ENCODE results near the gene CENPM. TPM values are rescaled to one million over a fixed set of nuclear protein-coding genes. Genes with fewer than 3 reads are reported as not detected.

Gene CENPM
- total and polyA plus RNA-seq, 2 experiments from 2014 or later = 6.7 to 14.9 TPM

DNA sequence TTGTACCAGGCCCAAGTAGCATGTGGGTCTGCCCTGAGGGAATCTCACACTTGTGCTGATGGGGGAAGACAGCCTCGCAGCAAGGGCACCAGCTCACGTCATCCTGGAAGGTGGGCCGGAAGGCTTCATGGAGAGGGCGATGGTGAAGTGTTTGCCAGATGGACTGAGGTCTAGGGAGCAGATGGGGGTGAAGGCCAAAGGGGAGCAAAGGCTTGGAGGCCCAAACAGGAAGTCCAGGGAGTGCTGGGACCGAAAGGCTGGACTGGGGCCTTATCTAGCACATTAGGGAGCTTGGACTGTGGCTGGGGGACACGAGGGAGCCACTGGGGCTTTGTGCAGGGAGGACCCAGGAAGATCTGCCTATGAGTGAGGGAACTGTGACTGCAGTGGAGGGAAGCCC, 19.1 kb downstream of the CENPM start:
- Histone ChIP-seq H3K79me2 (no peaks in the 10 kb centered on the region), H3K9me2 (replicated peaks; ENCODE audit: insufficient read depth) (no peaks in the 10 kb centered on the region), H3K27me3 (peaks cover 26% of the 10 kb centered on the region), H3K4me2 (no peak overlapping the region), H4K20me1 (ENCODE audit: insufficient read depth, poor library complexity, severe bottlenecking) (no peaks in the 10 kb centered on the region), H3K36me3 (replicated peaks; ENCODE audit: insufficient read depth, low read depth) (no peaks in the 10 kb centered on the region), H3K27ac (no peak overlapping the region), H3K4me3 (no peak overlapping the region), H3K9me3 (ENCODE audit: low read depth) (no peaks in the 10 kb centered on the region), H3K4me1 (ENCODE audit: insufficient read depth) (peaks cover 10% of the 10 kb centered on the region), H2AFZ (no peak overlapping the region)
- no peak for TF ChIP-seq EZH2phosphoT487 (IDR thresholded peaks at IDR 0.05; ENCODE audit: low read depth, severe bottlenecking, unreplicated experiment)
- no peak for TF ChIP-seq CTCF (IDR thresholded peaks at IDR 0.05; ENCODE audit: poor library complexity)
- TF ChIP-seq EZH2 (IDR thresholded peaks at IDR 0.05; ENCODE audit: borderline replicate concordance) = no peak
- 72% methylated on average over 6 of the region's 6 CpGs for WGBS (ENCODE audit: low lambda C conversion rate, missing lambda C conversion rate)
- DNase-seq (ENCODE audit: low spot score) = no peak

DNA sequence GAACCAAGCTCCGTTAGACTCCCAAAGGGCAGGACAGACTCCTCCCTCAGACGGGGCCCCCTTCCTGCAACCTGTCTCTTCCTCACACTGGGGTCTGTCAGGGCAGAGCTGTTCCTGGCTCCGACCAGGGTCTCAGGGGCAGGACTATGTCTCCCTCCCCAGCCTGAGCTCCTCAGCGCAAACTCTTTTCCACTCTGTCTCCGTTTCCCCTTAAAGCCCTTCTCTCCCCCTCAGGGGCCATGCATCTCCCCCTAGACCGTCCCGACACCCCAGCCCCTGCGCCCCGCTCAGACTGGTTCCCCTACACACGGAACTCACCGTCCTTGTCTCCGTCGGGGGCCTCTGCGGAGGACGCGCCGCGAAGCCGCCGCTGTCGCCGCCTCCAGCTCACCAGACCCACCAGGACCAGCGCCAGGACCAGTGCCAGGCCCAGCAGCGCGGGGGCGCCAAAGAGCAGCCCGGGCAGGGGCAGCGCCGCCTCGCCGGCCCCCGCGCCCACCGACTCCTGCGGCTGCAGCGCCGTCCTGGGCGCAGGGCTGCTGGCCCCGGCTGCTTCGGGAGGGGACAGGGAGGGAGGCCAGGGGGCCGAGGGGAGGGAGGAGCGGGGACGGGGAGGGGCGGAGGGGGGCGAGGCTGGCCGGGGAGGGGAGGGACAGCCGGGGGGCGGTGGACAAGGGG, 21.0 kb downstream of the CENPM start:
- Histone ChIP-seq H3K79me2 (no peaks in the 10 kb centered on the region), H3K27ac (no peak overlapping the region), H3K4me1 (ENCODE audit: insufficient read depth) (peaks cover 10% of the 10 kb centered on the region), H2AFZ (peak overlapping the region; percentile 63), H3K4me2 (peak overlapping the region; percentile 94), H3K4me3 (peak overlapping the region; percentile 29), H4K20me1 (ENCODE audit: insufficient read depth, poor library complexity, severe bottlenecking) (no peaks in the 10 kb centered on the region), H3K9me2 (replicated peaks; ENCODE audit: insufficient read depth) (no peaks in the 10 kb centered on the region), H3K36me3 (replicated peaks; ENCODE audit: insufficient read depth, low read depth) (no peaks in the 10 kb centered on the region), H3K9me3 (ENCODE audit: low read depth) (no peaks in the 10 kb centered on the region), H3K27me3 (peaks cover 26% of the 10 kb centered on the region)
- 7% methylated on average over 28 of the region's 48 CpGs for WGBS (ENCODE audit: low lambda C conversion rate, missing lambda C conversion rate)
- TF ChIP-seq CTCF (IDR thresholded peaks at IDR 0.05; ENCODE audit: poor library complexity) (peak; percentile 63), EZH2phosphoT487 (IDR thresholded peaks at IDR 0.05; ENCODE audit: low read depth, severe bottlenecking, unreplicated experiment) (no peak), EZH2 (IDR thresholded peaks at IDR 0.05; ENCODE audit: borderline replicate concordance) (peak; percentile 62)
- peak; percentile 82 for DNase-seq (ENCODE audit: low spot score)

DNA sequence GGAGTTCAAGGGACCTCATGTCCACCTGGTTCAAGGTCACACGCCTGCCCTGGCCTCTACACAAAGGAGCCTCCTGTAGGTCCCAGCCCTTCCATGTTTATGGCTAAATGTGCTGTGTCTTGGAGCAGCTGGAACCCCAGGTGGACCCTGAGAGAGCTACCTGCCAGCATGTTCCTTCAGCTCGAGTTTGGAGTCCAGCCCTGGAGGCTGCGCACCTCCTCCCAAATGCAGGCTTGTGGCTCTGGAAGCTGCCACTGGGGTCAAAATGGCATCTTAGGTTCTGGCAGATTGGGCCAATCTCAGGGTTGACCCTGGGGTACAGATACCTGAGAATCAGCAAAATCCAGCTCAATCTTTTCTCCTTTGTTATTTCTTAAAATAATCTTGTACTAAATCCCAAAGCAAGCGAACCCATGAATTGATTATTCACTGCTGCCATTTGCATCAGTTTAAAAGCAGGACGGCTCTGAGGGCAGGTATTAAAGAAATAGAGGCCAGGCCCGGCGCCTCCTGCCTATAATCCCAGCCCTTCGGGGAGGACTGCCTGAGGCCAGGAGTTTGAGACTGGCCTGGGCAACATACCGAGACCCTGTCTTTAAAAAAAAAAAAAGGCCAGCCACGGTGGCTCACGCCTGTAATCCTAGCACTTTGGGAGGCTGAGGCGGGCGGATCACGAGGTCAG, 23.2 kb downstream of the CENPM start:
- WGBS (ENCODE audit: low lambda C conversion rate, missing lambda C conversion rate) = 87% methylated on average over 13 of the region's 14 CpGs
- TF ChIP-seq CTCF (IDR thresholded peaks at IDR 0.05; ENCODE audit: poor library complexity) (no peak), EZH2 (IDR thresholded peaks at IDR 0.05; ENCODE audit: borderline replicate concordance) (no peak), EZH2phosphoT487 (IDR thresholded peaks at IDR 0.05; ENCODE audit: low read depth, severe bottlenecking, unreplicated experiment) (no peak)

More for the DNA sequence above, 23.2 kb downstream of the CENPM start:
- Histone ChIP-seq H3K9me2 (replicated peaks; ENCODE audit: insufficient read depth) (no peaks in the 10 kb centered on the region), H3K79me2 (no peaks in the 10 kb centered on the region), H3K27ac (no peak overlapping the region), H3K4me3 (no peak overlapping the region), H3K36me3 (replicated peaks; ENCODE audit: insufficient read depth, low read depth) (no peaks in the 10 kb centered on the region), H2AFZ (no peak overlapping the region), H3K9me3 (ENCODE audit: low read depth) (no peaks in the 10 kb centered on the region), H3K4me1 (ENCODE audit: insufficient read depth) (peaks cover 10% of the 10 kb centered on the region), H4K20me1 (ENCODE audit: insufficient read depth, poor library complexity, severe bottlenecking) (no peaks in the 10 kb centered on the region), H3K27me3 (peaks cover 42% of the 10 kb centered on the region), H3K4me2 (no peak overlapping the region)
- DNase-seq (ENCODE audit: low spot score) = no peak
